HG03457 (cell line): ENCODE data around the gene VDAC2.

ENCODE experiments used
- ATAC-seq: cut with Tn5 transposase; IDR thresholded peaks from one replicate; pipeline ENCODE4 v1.9.1; 2021; ENCODE audit warnings: moderate number of reproducible peaks; ENCODE audit not compliant: unreplicated experiment

VDAC2 gene

GRCh38 chr10:75228834-75229233 lies 18.2 kb downstream of the VDAC2 start:
- ATAC-seq, result no peak

GRCh38 chr10:75229971-75230370 lies 19.4 kb downstream of the VDAC2 start:
- no peak for ATAC-seq

- ATAC-seq, result no peak
These were observed 20.0 kb downstream of the VDAC2 start for GRCh38 chr10:75230600-75231038.

GRCh38 chr10:75231672-75232581 lies 21.3 kb downstream of the VDAC2 start:
- no peak for ATAC-seq

- ATAC-seq, result no peak
These were observed 22.9 kb downstream of the VDAC2 start for GRCh38 chr10:75233444-75234016.

- ATAC-seq, result peak; percentile 39
These were observed 23.6 kb downstream of the VDAC2 start for GRCh38 chr10:75234017-75234682.

- peak; percentile 19 for ATAC-seq
These were observed 24.2 kb downstream of the VDAC2 start for GRCh38 chr10:75234683-75235374.

GRCh38 chr10:75235375-75236177 lies 25.0 kb downstream of the VDAC2 start, which contains the start of gene COMTD1:
Gene COMTD1 (minus strand): TSS chr10:75235957. CDS start chr10:75235928, 29 bp downstream.
- ATAC-seq, result peak; percentile 67

- ATAC-seq, result peak; percentile 1
These were observed 25.7 kb downstream of the VDAC2 start for GRCh38 chr10:75236178-75236825.

GRCh38 chr10:75238182-75239095 lies 27.8 kb downstream of the VDAC2 start:
- ATAC-seq, result no peak

- ATAC-seq, result no peak
These were observed 28.6 kb downstream of the VDAC2 start for GRCh38 chr10:75239096-75239790.

- no peak for ATAC-seq
These were observed 29.9 kb downstream of the VDAC2 start for GRCh38 chr10:75240329-75241076.

- ATAC-seq, result no peak
These were observed 32.8 kb downstream of the VDAC2 start for GRCh38 chr10:75243426-75243825.

- no peak for ATAC-seq
These were observed 34.1 kb downstream of the VDAC2 start for GRCh38 chr10:75244487-75245353.

GRCh38 chr10:75245354-75246250 lies 35.0 kb downstream of the VDAC2 start:
- ATAC-seq, result no peak
